ENCODE results near the gene RBM39. TPM values are rescaled to one million over a fixed set of nuclear protein-coding genes. Genes with fewer than 3 reads are reported as not detected.

RBM39 gene
- total and polyA plus RNA-seq, 2 of the 13 experiments (the other 11 are each of a cell fraction or from before 2014, with no cell fraction given) = 788 to 920 TPM

- TF ChIP-seq PPARG (CRISPR knock-in tag; conservative IDR thresholded peaks at IDR 0.05) (0 out of 2 replicates have a peak, but pooled peaks have one; percentile 2), CHD4 (IDR thresholded peaks at IDR 0.05; ENCODE audit: borderline replicate concordance, low read length) (peak; percentile 12; the same call in 1 of the 2 replicates), ZNF687 (CRISPR knock-in tag; IDR thresholded peaks at IDR 0.05) (no peak), RCOR2 (CRISPR knock-in tag; IDR thresholded peaks at IDR 0.05) (no peak), KAT8 (CRISPR knock-in tag; IDR thresholded peaks at IDR 0.05) (0 out of 2 replicates have a peak, but pooled peaks have one; percentile 6), CREM (IDR thresholded peaks at IDR 0.05) (0 out of 2 replicates have a peak, but pooled peaks have one; percentile 19), CREM (CRISPR knock-in tag; IDR thresholded peaks at IDR 0.05) (no peak), PAWR (CRISPR knock-in tag; IDR thresholded peaks at IDR 0.05; ENCODE audit: borderline replicate concordance) (no peak), ZNF589 (CRISPR knock-in tag; conservative IDR thresholded peaks at IDR 0.05) (no peak), ZBTB20 (CRISPR knock-in tag; IDR thresholded peaks at IDR 0.05; ENCODE audit: borderline replicate concordance, low read depth) (peak; percentile 14; the same call in 1 of the 2 replicates), ARID4A (CRISPR knock-in tag; IDR thresholded peaks at IDR 0.05; ENCODE audit: borderline replicate concordance) (peak; percentile 51; the same call in 1 of the 2 replicates)
Observed at GRCh38 chr20:35739294-35740163, 2.5 kb downstream of the RBM39 start (continued).
